GM06990 (cell line): ENCODE results near the gene SMNDC1.
"Not testable (repeated sequence)": the region's sequence is repeated elsewhere in the genome, so short reads cannot be mapped to it uniquely, and the experiment has no call there.

Source experiments
- DNase-seq: peaks from one replicate; pipeline ENCODE4 v3.0.0-alpha.2; 2011; ENCODE audit not compliant: insufficient read length; ENCODE audit errors: extremely low read depth
- H3K27me3 ChIP-seq: replicated peaks from 2 replicates; pipeline ENCODE4 v1.6.0; 2011; ENCODE audit warnings: low read length; ENCODE audit not compliant: control insufficient read depth, insufficient read depth
- H3K36me3 ChIP-seq: 2 replicates; pipeline ENCODE4 v1.5.1; 2011; ENCODE audit warnings: low read length; ENCODE audit not compliant: control insufficient read depth, insufficient read depth
- H3K4me3 ChIP-seq: replicated peaks from 2 replicates; pipeline ENCODE4 v1.5.1; 2011; ENCODE audit warnings: low read depth, mild to moderate bottlenecking, control low read depth, low read length
- TF ChIP-seq, protein P1 (sequence below): IDR thresholded peaks from 2 replicates; pipeline ENCODE4 v1.5.1; 2011; ENCODE audit warnings: low read length, control low read depth, mild to moderate bottlenecking, inconsistent platforms; ENCODE audit not compliant: insufficient read depth, poor library complexity, severe bottlenecking

SMNDC1 gene

DNA sequence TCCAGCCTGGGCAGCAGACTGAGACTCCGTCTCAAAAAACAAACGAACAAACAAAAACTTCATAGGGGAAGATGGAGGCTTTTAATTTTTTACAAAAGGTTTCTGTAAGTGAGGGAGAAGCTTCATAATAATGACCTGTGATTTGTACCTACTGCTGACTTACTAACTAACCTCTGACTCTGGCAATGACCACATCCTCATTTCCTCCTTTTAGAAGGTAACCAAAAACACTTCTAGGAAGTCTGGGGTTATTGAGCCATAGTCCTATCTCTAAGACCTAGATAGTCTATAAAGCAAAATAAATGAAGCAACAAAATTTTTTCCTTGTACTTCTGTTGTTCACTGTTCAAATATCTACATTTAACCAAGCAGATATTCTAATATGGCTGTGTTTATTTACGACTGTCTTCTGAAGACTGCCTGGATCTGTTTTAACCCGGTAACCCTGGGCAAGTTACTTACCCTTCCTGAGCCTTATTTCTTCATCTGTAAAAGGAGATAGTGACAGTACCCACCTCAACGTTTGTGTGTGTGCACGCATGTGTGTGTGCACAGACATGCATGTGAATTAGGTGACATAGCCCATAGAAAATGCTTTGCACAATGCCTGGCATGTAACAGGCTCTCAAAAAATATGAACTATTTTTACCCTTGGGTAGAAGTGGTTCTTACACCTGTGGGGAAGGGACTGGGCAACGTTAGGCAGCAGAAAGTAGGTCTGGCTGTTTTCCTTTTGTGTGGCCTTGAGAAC is 30.8 kb upstream of the SMNDC1 start:
- H3K36me3 ChIP-seq, result no peaks in the 10 kb centered on the region
- no peak for DNase-seq
- TF ChIP-seq, protein P1, sequence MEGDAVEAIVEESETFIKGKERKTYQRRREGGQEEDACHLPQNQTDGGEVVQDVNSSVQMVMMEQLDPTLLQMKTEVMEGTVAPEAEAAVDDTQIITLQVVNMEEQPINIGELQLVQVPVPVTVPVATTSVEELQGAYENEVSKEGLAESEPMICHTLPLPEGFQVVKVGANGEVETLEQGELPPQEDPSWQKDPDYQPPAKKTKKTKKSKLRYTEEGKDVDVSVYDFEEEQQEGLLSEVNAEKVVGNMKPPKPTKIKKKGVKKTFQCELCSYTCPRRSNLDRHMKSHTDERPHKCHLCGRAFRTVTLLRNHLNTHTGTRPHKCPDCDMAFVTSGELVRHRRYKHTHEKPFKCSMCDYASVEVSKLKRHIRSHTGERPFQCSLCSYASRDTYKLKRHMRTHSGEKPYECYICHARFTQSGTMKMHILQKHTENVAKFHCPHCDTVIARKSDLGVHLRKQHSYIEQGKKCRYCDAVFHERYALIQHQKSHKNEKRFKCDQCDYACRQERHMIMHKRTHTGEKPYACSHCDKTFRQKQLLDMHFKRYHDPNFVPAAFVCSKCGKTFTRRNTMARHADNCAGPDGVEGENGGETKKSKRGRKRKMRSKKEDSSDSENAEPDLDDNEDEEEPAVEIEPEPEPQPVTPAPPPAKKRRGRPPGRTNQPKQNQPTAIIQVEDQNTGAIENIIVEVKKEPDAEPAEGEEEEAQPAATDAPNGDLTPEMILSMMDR, result no peak
- H3K4me3 ChIP-seq, result no peak overlapping the region
- H3K27me3 ChIP-seq, result no peaks in the 10 kb centered on the region

- DNase-seq, result no peak
- Histone ChIP-seq H3K36me3 (no peaks in the 10 kb centered on the region), H3K27me3 (no peaks in the 10 kb centered on the region), H3K4me3 (no peak overlapping the region)
- TF ChIP-seq, protein P1, result no peak
Measured at GRCh38 chr10:110334061-110334656, 29.4 kb upstream of the SMNDC1 start.

DNA sequence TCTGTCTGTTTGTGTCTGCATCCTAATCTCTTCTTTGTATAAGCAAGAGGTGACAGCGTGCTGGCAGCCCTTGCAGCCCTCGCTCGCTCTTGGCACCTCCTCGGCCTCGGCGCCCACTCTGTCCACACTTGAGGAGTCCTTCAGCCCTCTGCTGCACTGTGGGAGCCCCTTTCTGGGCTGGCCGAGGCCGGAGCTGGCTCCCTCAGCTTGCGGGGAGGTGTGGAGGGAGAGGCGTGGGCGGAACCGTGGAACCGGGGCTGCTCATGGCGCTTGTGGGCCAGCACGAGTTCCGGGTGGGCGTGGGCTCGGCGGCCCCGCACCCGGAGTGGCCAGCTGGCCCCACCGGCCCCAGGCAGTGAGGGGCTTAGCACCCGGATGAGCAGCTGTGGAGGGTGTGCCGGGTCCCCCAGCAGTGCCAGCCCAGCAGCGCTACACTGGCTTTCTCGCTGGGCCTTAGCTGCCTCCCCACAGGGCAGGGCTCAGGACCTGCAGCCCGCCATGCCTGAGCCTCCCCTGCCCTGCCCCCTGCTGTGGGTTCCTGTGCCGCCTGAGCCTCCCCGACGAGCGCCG is 26.6 kb upstream of the SMNDC1 start:
- DNase-seq, H3K4me3 ChIP-seq, H3K27me3 ChIP-seq, H3K36me3 ChIP-seq: not testable (repeated sequence)

DNA sequence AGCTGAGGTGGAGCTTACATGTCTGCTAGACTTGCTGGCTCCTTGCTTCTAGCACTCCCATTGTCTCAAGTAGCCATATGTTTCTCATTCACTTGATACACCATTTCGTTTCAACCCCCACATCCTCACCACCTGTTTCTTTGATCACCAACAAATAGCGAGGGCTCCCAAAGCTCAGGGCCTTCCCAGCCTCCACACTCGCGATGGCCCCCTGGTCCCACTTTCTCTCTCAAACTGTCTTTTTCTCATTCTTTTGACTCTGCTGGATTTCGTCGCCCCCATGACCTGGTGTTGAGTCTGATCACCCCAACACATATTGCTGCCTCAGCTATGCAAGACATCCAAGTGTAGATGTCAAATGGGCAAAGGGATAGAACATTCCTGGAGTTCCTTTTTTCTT is 26.0 kb upstream of the SMNDC1 start:
- Histone ChIP-seq H3K27me3 (no peaks in the 10 kb centered on the region), H3K4me3 (no peak overlapping the region), H3K36me3 (no peaks in the 10 kb centered on the region)
- TF ChIP-seq, protein P1, result no peak
- no peak for DNase-seq

DNA sequence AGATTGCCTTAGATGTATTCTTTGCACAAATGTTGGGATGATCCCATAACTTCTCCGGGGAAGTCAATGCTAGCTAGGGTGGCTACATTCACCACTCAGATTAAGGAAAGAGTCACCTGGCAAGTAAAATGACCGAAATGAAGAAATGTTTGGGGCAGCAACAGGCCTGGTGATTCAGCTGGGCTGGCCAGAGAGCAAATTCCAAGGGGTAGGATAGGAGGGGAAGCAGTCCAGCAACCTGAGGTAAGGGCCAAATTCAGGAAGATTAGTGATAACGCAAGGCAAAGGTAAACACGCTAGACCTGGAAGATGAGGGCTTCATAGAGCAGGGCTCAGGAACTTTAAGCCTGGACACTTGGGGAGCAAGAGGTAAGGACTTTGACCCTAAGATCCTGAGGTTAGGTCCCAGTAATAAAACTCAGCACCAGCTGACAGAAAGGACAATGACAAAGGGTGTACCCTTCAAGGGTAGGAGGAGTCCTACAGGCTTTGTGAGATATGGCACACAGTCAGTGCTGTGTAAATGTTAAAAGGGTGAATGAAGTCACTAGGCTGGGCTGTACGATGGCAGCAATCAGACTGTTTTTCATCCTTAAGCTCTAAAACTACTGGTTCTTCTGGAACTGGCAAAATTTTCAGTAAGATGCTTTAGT is 22.7 kb upstream of the SMNDC1 start:
- DNase-seq, result no peak
- Histone ChIP-seq H3K27me3 (no peaks in the 10 kb centered on the region), H3K36me3 (no peaks in the 10 kb centered on the region), H3K4me3 (no peak overlapping the region)
- TF ChIP-seq, protein P1, result no peak
